Testis (tissue), 3 donors: ENCODE data around the gene MTX2. TPM values are rescaled to one million over a fixed set of nuclear protein-coding genes. Genes with fewer than 3 reads are reported as not detected.

Source experiments
- DNase-seq: peaks from one replicate; pipeline ENCODE4 v3.0.0-alpha.2; 2019
- H3K27ac ChIP-seq, 2 donors: fragments of 200-600 bp; sonication (generic); one replicate each; pipeline ENCODE4 v1.5.1; 2019
- H3K27me3 ChIP-seq: fragments of 200-600 bp; sonication (generic); one replicate; pipeline ENCODE4 v1.5.1; 2019
- H3K36me3 ChIP-seq: fragments of 200-600 bp; sonication (generic); one replicate; pipeline ENCODE4 v1.5.1; 2017; ENCODE audit warnings: low read depth; ENCODE audit errors: missing control alignments
- H3K4me1 ChIP-seq: fragments of 200-600 bp; sonication (generic); one replicate; pipeline ENCODE4 v1.5.1; 2019
- H3K4me3 ChIP-seq, 2 donors: fragments of 200-600 bp; sonication (generic); one replicate each; pipeline ENCODE4 v1.5.1; 2017 to 2019
- H3K9me3 ChIP-seq: fragments of 200-600 bp; sonication (generic); one replicate; pipeline ENCODE4 v1.5.1; 2017
- CTCF ChIP-seq, 3 experiments: fragments of 450-650 bp in 2 of 3; fragments of 200-600 bp in 1 of 3; sonication (generic) in 1 of 3; IDR thresholded peaks; one replicate each; pipeline ENCODE4 v1.5.1; 2016 to 2019; ENCODE audit warnings: antibody characterized with exemption in 3 of 3, mild to moderate bottlenecking in 2 of 3, moderate library complexity in 1 of 3
- POLR2A ChIP-seq: fragments of 450-650 bp; IDR thresholded peaks from one replicate; pipeline ENCODE4 v1.6.1; 2017; ENCODE audit warnings: antibody characterized with exemption, mild to moderate bottlenecking, moderate library complexity
- WGBS, 2 donors: methylation state at CpG; one replicate each; pipeline ENCODE4 v1.1.5; 2018; 5-methylcytosine and 5-hydroxymethylcytosine counted together
- intact Hi-C: fragments of 100-400 bp; cut with DNase I; formaldehyde crosslinking; loops from one replicate; pipeline ENCODE4 v1.15.1; 2023; ENCODE audit warnings: low total_unique reads
- polyA plus RNA-seq: library from polyadenylated mRNA; stranded (reverse); fragments of 350-450 nt; fragmentation: Illumina TruSeq; extraction: RNeasy Lipid Tissue Mini Kit (QIAGEN cat#74804); gene quantifications from one replicate; pipeline ENCODE4 v1.2.3, GENCODE V29; 2014; ENCODE audit warnings: low read depth, low replicate concordance; ENCODE audit not compliant: insufficient read depth
- total RNA-seq, 2 donors: library from RNA; depleted of rRNA; stranded (reverse); fragments of >200 nt; gene quantifications; one replicate each; pipeline ENCODE4 v1.2.3, GENCODE V29; 2016

The MTX2 gene
- total and polyA plus RNA-seq, 3 donors from 2014 or later: 58.0 to 155 (median 61.1) TPM

GRCh38 chr2:176247859-176248258, 21.4 kb upstream of the MTX2 start:
- Histone ChIP-seq H3K4me1 (no peaks in the 10 kb centered on the region), H3K27ac (no peak overlapping the region), H3K27me3 (no peaks in the 10 kb centered on the region), H3K4me3 (no peak overlapping the region), H3K36me3 (no peaks in the 10 kb centered on the region), H3K9me3 (no peaks in the 10 kb centered on the region)
- intact Hi-C loops: no loop called here
- WGBS, 2 donors: 79 to 80% methylated on average over 4 of the region's 4 CpGs
- DNase-seq: no peak
- TF ChIP-seq CTCF (IDR thresholded peaks at IDR 0.05) (no peak), POLR2A (no peak)

GRCh38 chr2:176251928-176252327, 17.3 kb upstream of the MTX2 start:
- no peaks in the 10 kb centered on the region for H3K9me3 ChIP-seq
- H3K4me1 ChIP-seq: no peaks in the 10 kb centered on the region
- H3K4me3 ChIP-seq: no peak overlapping the region
- H3K36me3 ChIP-seq: no peaks in the 10 kb centered on the region
- no peaks in the 10 kb centered on the region for H3K27me3 ChIP-seq
- no peak overlapping the region for H3K27ac ChIP-seq
- 81 to 95% methylated on average over 1 of the region's 1 CpG for WGBS, 2 donors
- TF ChIP-seq POLR2A (no peak), CTCF (IDR thresholded peaks at IDR 0.05) (no peak)
- intact Hi-C loops: no loop called here
- DNase-seq: no peak

- no peak overlapping the region for H3K4me3 ChIP-seq
- no peaks in the 10 kb centered on the region for H3K9me3 ChIP-seq
- no peaks in the 10 kb centered on the region for H3K27me3 ChIP-seq
- no peak for TF ChIP-seq POLR2A
- TF ChIP-seq CTCF (IDR thresholded peaks at IDR 0.05): no peak
- 87 to 93% methylated on average over 1 of the region's 1 CpG for WGBS, 2 donors
- intact Hi-C loops: no loop called here
- no peaks in the 10 kb centered on the region for H3K36me3 ChIP-seq
- no peak overlapping the region for H3K27ac ChIP-seq
- DNase-seq: no peak
- H3K4me1 ChIP-seq: no peaks in the 10 kb centered on the region
Observed at GRCh38 chr2:176260689-176261088, 8.6 kb upstream of the MTX2 start.

- intact Hi-C loops: no loop called here
- no peaks in the 10 kb centered on the region for H3K36me3 ChIP-seq
- no peak overlapping the region for H3K4me3 ChIP-seq
- no peaks in the 10 kb centered on the region for H3K27me3 ChIP-seq
- no peak overlapping the region for H3K27ac ChIP-seq
- TF ChIP-seq POLR2A (no peak), CTCF (IDR thresholded peaks at IDR 0.05) (no peak)
- DNase-seq: no peak
- no peaks in the 10 kb centered on the region for H3K9me3 ChIP-seq
- no peaks in the 10 kb centered on the region for H3K4me1 ChIP-seq
Observed at GRCh38 chr2:176261136-176261535, 8.1 kb upstream of the MTX2 start.

GRCh38 chr2:176268976-176269318, 295 bp upstream of the MTX2 start:
- WGBS, 2 donors: 9 to 17% methylated on average over 10 of the region's 10 CpGs
- H3K36me3 ChIP-seq: no peaks in the 10 kb centered on the region
- intact Hi-C loops: no loop called here
- DNase-seq: no peak
- TF ChIP-seq CTCF (IDR thresholded peaks at IDR 0.05) (no peak), POLR2A (no peak)
- peak overlapping the region; percentile 81 to 97 for H3K4me3 ChIP-seq
- H3K9me3 ChIP-seq: no peaks in the 10 kb centered on the region
- H3K27me3 ChIP-seq: no peaks in the 10 kb centered on the region
- H3K4me1 ChIP-seq: peaks cover 11% of the 10 kb centered on the region
- H3K27ac ChIP-seq: peak overlapping the region; percentile 84 to 93
